T-cell (primary cell): Measurements from ENCODE around the gene ARHGEF17. TPM values are rescaled to one million over a fixed set of nuclear protein-coding genes. Genes with fewer than 3 reads are reported as not detected.

Source experiments
- ATAC-seq, 4 experiments: fragments of 200-7000 bp in 3 of 4; fragments of 150-1000 bp in 1 of 4; cut with Tn5 transposase; replicated peaks in 1 of 4; 1 replicate in 3 of 4; 2 replicates in 1 of 4; pipeline ENCODE4 v1.10.0; 2021; ENCODE audit warnings: moderate library complexity in 3 of 4, mild to moderate bottlenecking in 2 of 4, moderate number of reproducible peaks in 1 of 4
- CTCF ChIA-PET, 2 donors: fragments of 300-600 bp; sonication (Branson Sonifier 250); formaldehyde crosslinking; loops; one replicate each; lab custom pipeline; 2022; ENCODE audit warnings: antibody characterized with exemption in 2 of 2; lab: Charles Lee
- POLR2A ChIA-PET, 2 donors: fragments of 300-600 bp; sonication (Branson Sonifier 250); formaldehyde crosslinking; loops; one replicate each; lab custom pipeline; 2022; ENCODE audit warnings: antibody characterized with exemption in 2 of 2; lab: Charles Lee
- DNase-seq, 35 experiments: peaks; one replicate each; pipeline versions ENCODE4 v3.0.0 to v3.0.0-alpha.2; 2013 to 2023
- H3K27ac ChIP-seq: one replicate; pipeline ENCODE4 v1.5.1; 2013; ENCODE audit warnings: low read length
- H3K27me3 ChIP-seq, 2 experiments: replicated peaks in 1 of 2; 1 replicate in 1 of 2; 2 replicates in 1 of 2; pipeline versions ENCODE4 v1.6.1 to v1.7.0; 2013; ENCODE audit warnings: low read length in 1 of 2, mixed read lengths in 1 of 2; ENCODE audit not compliant: control insufficient read depth in 2 of 2, insufficient read depth in 2 of 2; ENCODE audit errors: extremely low read depth in 1 of 2
- H3K36me3 ChIP-seq, 2 donors: 1 replicate in 1 of 2; 2 replicates in 1 of 2; pipeline versions ENCODE4 v1.6.1 to v1.7.0; 2013; ENCODE audit warnings: low read length in 1 of 2; ENCODE audit not compliant: control insufficient read depth in 2 of 2, insufficient read depth in 1 of 2; ENCODE audit errors: extremely low read depth in 1 of 2
- H3K4me1 ChIP-seq, 2 experiments: 1 replicate in 1 of 2; 2 replicates in 1 of 2; pipeline versions ENCODE4 v1.6.1 to v1.7.0; 2013; ENCODE audit warnings: low read length in 2 of 2, mixed read lengths in 1 of 2; ENCODE audit not compliant: insufficient read depth in 2 of 2, control insufficient read depth in 1 of 2; ENCODE audit errors: extremely low read depth in 1 of 2
- H3K4me3 ChIP-seq, 2 donors: 1 replicate in 1 of 2; 2 replicates in 1 of 2; pipeline versions ENCODE4 v1.5.1 to v1.7.0; 2013; ENCODE audit warnings: mild to moderate bottlenecking in 2 of 2, low read length in 1 of 2, moderate library complexity in 1 of 2; ENCODE audit not compliant: control insufficient read depth in 1 of 2; ENCODE audit errors: extremely low read depth in 1 of 2
- H3K9me3 ChIP-seq: 2 replicates; pipeline ENCODE4 v1.7.0; 2013
- H3K27ac Mint-ChIP-seq, 2 donors: one replicate each; pipeline ENCODE4 v1.8.0; 2020 to 2021; ENCODE audit warnings: mild to moderate bottlenecking in 2 of 2, mixed read lengths in 2 of 2
- H3K27me3 Mint-ChIP-seq, 2 donors: one replicate each; pipeline ENCODE4 v1.8.0; 2021 to 2022; ENCODE audit warnings: mixed read lengths in 2 of 2
- H3K36me3 Mint-ChIP-seq: one replicate; pipeline ENCODE4 v1.8.0; 2021; ENCODE audit warnings: mixed read lengths
- H3K4me1 Mint-ChIP-seq, 3 donors: one replicate each; pipeline ENCODE4 v1.8.0; 2020 to 2022; ENCODE audit warnings: mixed read lengths in 3 of 3, mild to moderate bottlenecking in 1 of 3
- H3K4me3 Mint-ChIP-seq, 3 donors: one replicate each; pipeline ENCODE4 v1.8.0; 2020 to 2022; ENCODE audit warnings: mild to moderate bottlenecking in 3 of 3, mixed read lengths in 3 of 3, moderate library complexity in 3 of 3
- H3K9me3 Mint-ChIP-seq, 3 donors: one replicate each; pipeline ENCODE4 v1.8.0; 2020 to 2022; ENCODE audit warnings: mixed read lengths in 3 of 3
- WGBS: methylation state at CpG from one replicate; pipeline ENCODE4 v1.1.5; 2013; ENCODE audit warnings: missing lambda C conversion rate; ENCODE audit not compliant: insufficient coverage; 5-methylcytosine and 5-hydroxymethylcytosine counted together
- total RNA-seq, 35 experiments: library from RNA in 6 of 35; stranded (reverse) in 6 of 35; fragments of 120-200 nt in 1 of 35; gene quantifications; one replicate each; pipeline versions ENCODE4 v1.2.1 to v1.2.4 and lab custom pipeline; 2013 to 2026

ARHGEF17 gene
- total RNA-seq, 5 donors from 2014 or later (not counting 1 experiment from before 2014, with no cell fraction given): 0.23 to 1.0 (median 0.49) TPM

GRCh38 chr11:73280626-73281025, 27.4 kb upstream of the ARHGEF17 start:
- Histone ChIP-seq H3K4me1 (no peaks in the 10 kb centered on the region), H3K36me3 (no peaks in the 10 kb centered on the region), H3K9me3 (no peaks in the 10 kb centered on the region), H3K4me3 (no peak overlapping the region), H3K27ac (no peak overlapping the region), H3K27me3 (peaks cover 0 to 15% of the 10 kb centered on the region in 2 experiments)
- DNase-seq (no peak), ATAC-seq (no peak)
- WGBS: 61% methylated on average over 5 of the region's 5 CpGs
- CTCF ChIA-PET: no interaction called here
- H3K9me3 Mint-ChIP-seq: no peaks in the 10 kb centered on the region
- no peak overlapping the region for H3K27ac Mint-ChIP-seq
- H3K27me3 Mint-ChIP-seq: peaks cover 0 to 3% of the 10 kb centered on the region in 2 donors
- H3K4me1 Mint-ChIP-seq: no peaks in the 10 kb centered on the region
- H3K36me3 Mint-ChIP-seq: no peaks in the 10 kb centered on the region
- H3K4me3 Mint-ChIP-seq: no peak overlapping the region
- POLR2A ChIA-PET: no interaction called here

DNA sequence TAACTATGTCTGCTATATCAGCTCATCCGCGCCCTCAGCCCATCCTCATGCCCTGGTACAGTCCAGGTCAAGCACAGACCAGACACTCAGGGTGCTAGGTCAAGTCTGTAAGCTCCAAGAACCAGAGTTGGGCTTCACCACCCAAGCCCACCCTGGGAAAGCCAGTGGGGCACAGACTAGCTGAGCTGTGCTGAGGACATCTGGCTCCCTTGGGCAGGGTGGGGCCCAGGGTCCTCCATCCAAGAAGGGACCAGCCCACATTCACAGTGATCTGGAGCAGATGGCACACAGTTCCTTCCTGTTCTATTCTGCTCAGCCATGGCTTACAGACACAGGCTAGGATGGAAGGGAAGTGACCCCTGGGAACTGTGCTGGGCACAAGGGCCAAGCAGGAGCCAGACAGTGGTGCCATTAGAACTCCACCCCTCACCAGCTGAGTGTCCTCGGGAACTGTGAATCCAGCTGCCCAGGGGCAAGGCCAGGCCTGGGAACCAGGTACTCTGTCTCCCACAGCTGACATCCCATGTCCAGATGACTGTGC, 26.8 kb upstream of the ARHGEF17 start:
- H3K27me3 ChIP-seq: peaks cover 0 to 15% of the 10 kb centered on the region in 2 experiments
- H3K4me1 ChIP-seq: no peaks in the 10 kb centered on the region

GRCh38 chr11:73281796-73282660, 26.0 kb upstream of the ARHGEF17 start:
- Histone ChIP-seq H3K4me1 (no peaks in the 10 kb centered on the region), H3K27me3 (peaks cover 0 to 15% of the 10 kb centered on the region in 2 experiments), H3K9me3 (no peaks in the 10 kb centered on the region), H3K27ac (no peak overlapping the region), H3K36me3 (no peaks in the 10 kb centered on the region), H3K4me3 (no peak overlapping the region)
- Mint-ChIP-seq H3K4me1 (no peaks in the 10 kb centered on the region), H3K36me3 (no peaks in the 10 kb centered on the region), H3K27me3 (peaks cover 0 to 3% of the 10 kb centered on the region in 2 donors), H3K9me3 (no peaks in the 10 kb centered on the region), H3K4me3 (no peak overlapping the region), H3K27ac (no peak overlapping the region)
- no peak for ATAC-seq
- CTCF ChIA-PET: no interaction called here
- no peak for DNase-seq
- POLR2A ChIA-PET: no interaction called here
- WGBS: 65% methylated on average over 2 of the region's 3 CpGs

More for the DNA sequence above, 26.8 kb upstream of the ARHGEF17 start:
- H3K27ac ChIP-seq: no peak overlapping the region
- no peak overlapping the region for H3K4me3 ChIP-seq
- DNase-seq (no peak), ATAC-seq (no peak)
- Mint-ChIP-seq H3K4me1 (no peaks in the 10 kb centered on the region), H3K27me3 (peaks cover 0 to 3% of the 10 kb centered on the region in 2 donors), H3K9me3 (no peaks in the 10 kb centered on the region), H3K4me3 (no peak overlapping the region), H3K27ac (no peak overlapping the region), H3K36me3 (no peaks in the 10 kb centered on the region)
- no peaks in the 10 kb centered on the region for H3K36me3 ChIP-seq
- H3K9me3 ChIP-seq: no peaks in the 10 kb centered on the region
- CTCF ChIA-PET: no interaction called here
- POLR2A ChIA-PET: no interaction called here
- 80% methylated on average over 2 of the region's 3 CpGs for WGBS

GRCh38 chr11:73283276-73284000, 24.6 kb upstream of the ARHGEF17 start:
- no peaks in the 10 kb centered on the region for H3K36me3 ChIP-seq
- peaks cover 0 to under 1% of the 10 kb centered on the region in 2 experiments for H3K4me1 ChIP-seq
- Mint-ChIP-seq H3K36me3 (no peaks in the 10 kb centered on the region), H3K4me3 (no peak overlapping the region), H3K27ac (peak overlapping the region in 1 of 2 donors; percentile 43), H3K4me1 (peaks cover 3 to 5% (median 4%) of the 10 kb centered on the region in 3 donors), H3K9me3 (no peaks in the 10 kb centered on the region), H3K27me3 (peaks cover 0 to 1% of the 10 kb centered on the region in 2 donors)
- peaks cover 0 to 15% of the 10 kb centered on the region in 2 experiments for H3K27me3 ChIP-seq
- no peak overlapping the region for H3K4me3 ChIP-seq
- CTCF ChIA-PET: no interaction called here
- no peaks in the 10 kb centered on the region for H3K9me3 ChIP-seq
- no peak overlapping the region for H3K27ac ChIP-seq
- no peak for ATAC-seq
- POLR2A ChIA-PET: no interaction called here
- 86% methylated on average over 8 of the region's 10 CpGs for WGBS
- no peak for DNase-seq

DNA sequence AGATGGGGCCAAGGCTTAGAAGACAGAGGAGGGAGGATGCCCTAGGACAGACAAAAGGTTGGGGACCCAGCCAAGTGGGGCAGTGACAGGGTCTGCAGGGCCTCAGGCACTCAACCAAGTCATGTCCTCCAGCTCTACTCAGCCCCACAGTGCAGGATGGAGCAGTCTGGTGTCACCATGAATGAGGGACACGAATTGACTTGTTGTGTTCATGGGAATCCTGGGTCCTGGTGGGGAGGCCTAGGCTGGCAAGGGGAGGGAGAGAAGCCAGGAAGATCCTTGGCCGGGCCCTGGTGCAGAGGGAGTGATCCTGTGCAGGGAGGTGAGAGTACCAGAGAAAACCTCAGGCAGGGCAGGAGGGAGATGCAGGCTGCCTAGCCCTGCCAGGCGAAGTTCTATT, 24.0 kb upstream of the ARHGEF17 start:
- Mint-ChIP-seq H3K4me3 (no peak overlapping the region), H3K27me3 (peaks cover 0 to 3% of the 10 kb centered on the region in 2 donors), H3K27ac (no peak overlapping the region), H3K9me3 (no peaks in the 10 kb centered on the region), H3K4me1 (peaks cover 7 to 12% (median 9%) of the 10 kb centered on the region in 3 donors), H3K36me3 (no peaks in the 10 kb centered on the region)
- ChIA-PET POLR2A (no interaction called here), CTCF (no interaction called here)
- peaks cover 0 to 18% of the 10 kb centered on the region in 2 experiments for H3K27me3 ChIP-seq
- DNase-seq: no peak
- no peak for ATAC-seq
- H3K9me3 ChIP-seq: no peaks in the 10 kb centered on the region
- H3K36me3 ChIP-seq: no peaks in the 10 kb centered on the region
- 55% methylated on average over 3 of the region's 3 CpGs for WGBS
- H3K4me3 ChIP-seq: no peak overlapping the region
- H3K4me1 ChIP-seq: peaks cover 3 to 7% of the 10 kb centered on the region in 2 experiments
- H3K27ac ChIP-seq: no peak overlapping the region

DNA sequence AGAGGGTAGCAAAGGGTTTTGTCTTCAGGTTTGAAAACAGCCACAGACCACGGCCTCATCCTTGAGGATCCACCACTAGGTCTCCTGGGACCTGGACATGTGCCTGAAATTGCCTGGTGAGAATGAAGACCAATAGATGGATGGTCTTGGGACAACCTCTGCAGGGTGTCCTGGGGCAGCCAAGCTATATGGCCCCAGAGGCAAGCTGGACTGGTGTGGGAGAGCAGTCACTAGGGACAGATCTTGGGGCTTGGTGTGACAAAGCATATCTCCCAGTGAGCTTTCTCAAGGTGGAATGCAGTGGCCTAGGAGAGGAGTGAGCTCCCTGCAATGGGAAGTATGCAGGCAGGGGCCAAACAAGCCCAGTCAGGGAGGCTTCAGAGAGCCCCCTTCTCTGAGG, 22.4 kb upstream of the ARHGEF17 start:
- H3K27ac ChIP-seq: no peak overlapping the region
- Mint-ChIP-seq H3K9me3 (no peaks in the 10 kb centered on the region), H3K27me3 (peaks cover 0 to 4% of the 10 kb centered on the region in 2 donors), H3K27ac (no peak overlapping the region), H3K4me3 (no peak overlapping the region), H3K4me1 (peaks cover 10 to 16% (median 14%) of the 10 kb centered on the region in 3 donors), H3K36me3 (no peaks in the 10 kb centered on the region)
- POLR2A ChIA-PET: no interaction called here
- CTCF ChIA-PET: no interaction called here
- WGBS: no CpG with 5 or more reads among the region's 1 CpG
- ATAC-seq (no peak), DNase-seq (no peak)
- H3K36me3 ChIP-seq: no peaks in the 10 kb centered on the region
- H3K4me3 ChIP-seq: no peak overlapping the region
- H3K9me3 ChIP-seq: no peaks in the 10 kb centered on the region
- peaks cover 0 to 21% of the 10 kb centered on the region in 2 experiments for H3K27me3 ChIP-seq
- H3K4me1 ChIP-seq: peaks cover 3 to 12% of the 10 kb centered on the region in 2 experiments
